Right lobe of liver (tissue), 4 donors: ENCODE measurements around the gene IGSF11.

Experiments used
- CTCF ChIP-seq, 4 donors: fragments of 200-600 bp in 3 of 4; fragments of 450-650 bp in 1 of 4; IDR thresholded peaks; one replicate each; pipeline versions ENCODE4 v1.5.1 to v1.8.0; 2016 to 2022; ENCODE audit warnings: antibody characterized with exemption in 4 of 4, mild to moderate bottlenecking in 2 of 4
- POLR2A ChIP-seq: fragments of 450-650 bp; IDR thresholded peaks from one replicate; pipeline ENCODE4 v1.6.1; 2017; ENCODE audit warnings: antibody characterized with exemption, mild to moderate bottlenecking
- donor health status: DM: no; HTN: no; CAD: no.
- donor health status: DM: no; HTN: no; CAD: no.
- donor health status: DM: no; HTN: yes; CAD: no.

GRCh38 chr3:119033393-119034255 is 1.0 kb downstream of the IGSF11 start:
- TF ChIP-seq CTCF (IDR thresholded peaks at IDR 0.05) (no peak), POLR2A (no peak)
